ENCODE results near the gene ZCCHC10. TPM values are rescaled to one million over a fixed set of nuclear protein-coding genes. Genes with fewer than 3 reads are reported as not detected.

ZCCHC10 gene
- total and polyA plus RNA-seq, 2 experiments from 2014 or later: 30.7 to 33.0 TPM

DNA sequence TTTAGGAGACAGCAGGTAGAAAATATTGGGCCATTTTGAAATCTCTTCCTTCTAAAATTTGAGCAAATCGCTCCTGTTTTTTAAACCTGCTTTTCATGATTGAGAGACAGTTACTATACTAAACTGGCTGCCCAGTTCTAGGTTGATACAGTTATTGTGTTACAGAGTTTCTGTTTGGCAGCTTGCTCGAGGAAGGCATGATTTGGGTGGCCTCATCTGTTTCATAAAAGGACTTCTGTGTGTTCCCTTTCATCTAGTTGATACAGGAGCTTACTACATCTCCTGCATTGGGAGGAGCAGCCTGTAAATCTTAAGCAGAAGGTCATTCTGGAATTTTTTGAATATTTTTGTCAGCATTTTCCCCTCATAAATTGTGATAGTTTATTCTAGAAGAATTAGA lies 39.7 kb upstream of the ZCCHC10 start:
- Histone ChIP-seq H2AFZ (no peak overlapping the region), H3K36me3 (replicated peaks; ENCODE audit: insufficient read depth, low read depth) (no peaks in the 10 kb centered on the region), H3K9me2 (replicated peaks; ENCODE audit: insufficient read depth) (no peaks in the 10 kb centered on the region), H3K4me2 (no peak overlapping the region), H4K20me1 (ENCODE audit: insufficient read depth, poor library complexity, severe bottlenecking) (peaks cover 43% of the 10 kb centered on the region), H3K9me3 (ENCODE audit: low read depth) (no peaks in the 10 kb centered on the region), H3K79me2 (peaks cover 91% of the 10 kb centered on the region), H3K4me3 (no peak overlapping the region), H3K27ac (peak overlapping the region; percentile 36), H3K4me1 (ENCODE audit: insufficient read depth) (no peaks in the 10 kb centered on the region), H3K27me3 (no peaks in the 10 kb centered on the region)
- WGBS (ENCODE audit: low lambda C conversion rate, missing lambda C conversion rate): 88% methylated on average over 2 of the region's 2 CpGs
- TF ChIP-seq EZH2 (IDR thresholded peaks at IDR 0.05; ENCODE audit: borderline replicate concordance) (no peak), EZH2phosphoT487 (IDR thresholded peaks at IDR 0.05; ENCODE audit: low read depth, severe bottlenecking, unreplicated experiment) (no peak)
- DNase-seq (ENCODE audit: low spot score): no peak

DNA sequence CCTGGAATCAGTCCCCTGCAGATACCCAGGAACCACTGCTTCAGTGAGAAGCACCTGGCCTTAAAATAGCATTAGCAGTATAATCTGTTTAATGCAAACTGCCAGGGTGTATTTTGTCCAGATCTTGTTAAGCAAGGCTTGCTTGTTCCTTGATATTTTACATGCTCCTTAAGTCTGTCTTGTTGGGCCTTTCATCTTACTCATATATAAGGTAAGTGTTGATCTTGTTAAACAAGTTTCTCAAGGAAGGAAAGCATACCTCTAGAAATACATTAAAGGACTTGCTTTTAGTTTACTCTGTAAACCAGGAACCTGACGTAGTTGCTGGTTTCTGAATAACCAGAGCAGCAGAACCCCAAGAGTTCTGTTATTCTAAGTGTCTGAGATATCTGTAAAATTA lies 39.1 kb upstream of the ZCCHC10 start:
- H3K4me3 ChIP-seq: no peak overlapping the region
- no peak overlapping the region for H3K4me2 ChIP-seq
- peak overlapping the region; percentile 36 for H3K27ac ChIP-seq
- H3K36me3 ChIP-seq (replicated peaks; ENCODE audit: insufficient read depth, low read depth): no peaks in the 10 kb centered on the region
- H3K9me2 ChIP-seq (replicated peaks; ENCODE audit: insufficient read depth): no peaks in the 10 kb centered on the region
- H3K79me2 ChIP-seq: peaks cover 93% of the 10 kb centered on the region
- no peak for TF ChIP-seq EZH2phosphoT487 (IDR thresholded peaks at IDR 0.05; ENCODE audit: low read depth, severe bottlenecking, unreplicated experiment)
- TF ChIP-seq EZH2 (IDR thresholded peaks at IDR 0.05; ENCODE audit: borderline replicate concordance): no peak
- peaks cover 49% of the 10 kb centered on the region for H4K20me1 ChIP-seq (ENCODE audit: insufficient read depth, poor library complexity, severe bottlenecking)
- WGBS (ENCODE audit: low lambda C conversion rate, missing lambda C conversion rate): 62% methylated on average over 1 of the region's 1 CpG
- no peaks in the 10 kb centered on the region for H3K4me1 ChIP-seq (ENCODE audit: insufficient read depth)
- no peaks in the 10 kb centered on the region for H3K27me3 ChIP-seq
- DNase-seq (ENCODE audit: low spot score): peak; percentile 17
- H3K9me3 ChIP-seq (ENCODE audit: low read depth): no peaks in the 10 kb centered on the region
- H2AFZ ChIP-seq: no peak overlapping the region

DNA sequence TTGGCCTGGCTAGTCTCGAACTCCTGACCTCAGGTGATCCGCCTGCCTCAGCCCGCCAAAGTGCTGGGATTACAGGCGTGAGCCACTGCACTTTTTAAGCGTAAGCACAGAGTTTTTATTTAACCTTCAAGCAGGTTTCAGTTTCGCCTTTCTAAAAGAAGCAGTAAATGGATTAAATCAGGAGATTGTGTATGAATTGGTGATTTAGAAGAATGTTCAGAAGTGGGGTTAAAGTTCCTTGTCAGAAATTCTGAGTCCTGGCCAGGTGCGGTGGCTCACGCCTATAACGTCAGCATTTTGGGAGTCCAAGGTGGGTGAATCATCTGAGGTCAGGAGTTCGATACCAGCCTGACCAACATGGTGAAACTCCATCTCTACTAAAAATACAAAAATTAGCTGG lies 37.6 kb upstream of the ZCCHC10 start:
- no peak for DNase-seq (ENCODE audit: low spot score)
- peaks cover 95% of the 10 kb centered on the region for H3K79me2 ChIP-seq
- WGBS (ENCODE audit: low lambda C conversion rate, missing lambda C conversion rate): 78% methylated on average over 10 of the region's 10 CpGs
- H3K4me2 ChIP-seq: no peak overlapping the region
- H3K9me2 ChIP-seq (replicated peaks; ENCODE audit: insufficient read depth): no peaks in the 10 kb centered on the region
- no peaks in the 10 kb centered on the region for H3K36me3 ChIP-seq (replicated peaks; ENCODE audit: insufficient read depth, low read depth)
- no peak overlapping the region for H2AFZ ChIP-seq
- H3K4me3 ChIP-seq: no peak overlapping the region
- H3K9me3 ChIP-seq (ENCODE audit: low read depth): no peaks in the 10 kb centered on the region
- H4K20me1 ChIP-seq (ENCODE audit: insufficient read depth, poor library complexity, severe bottlenecking): peaks cover 62% of the 10 kb centered on the region
- no peaks in the 10 kb centered on the region for H3K4me1 ChIP-seq (ENCODE audit: insufficient read depth)
- peak overlapping the region; percentile 28 for H3K27ac ChIP-seq
- TF ChIP-seq EZH2 (IDR thresholded peaks at IDR 0.05; ENCODE audit: borderline replicate concordance) (no peak), EZH2phosphoT487 (IDR thresholded peaks at IDR 0.05; ENCODE audit: low read depth, severe bottlenecking, unreplicated experiment) (no peak)
- TF ChIP-seq, protein P1, sequence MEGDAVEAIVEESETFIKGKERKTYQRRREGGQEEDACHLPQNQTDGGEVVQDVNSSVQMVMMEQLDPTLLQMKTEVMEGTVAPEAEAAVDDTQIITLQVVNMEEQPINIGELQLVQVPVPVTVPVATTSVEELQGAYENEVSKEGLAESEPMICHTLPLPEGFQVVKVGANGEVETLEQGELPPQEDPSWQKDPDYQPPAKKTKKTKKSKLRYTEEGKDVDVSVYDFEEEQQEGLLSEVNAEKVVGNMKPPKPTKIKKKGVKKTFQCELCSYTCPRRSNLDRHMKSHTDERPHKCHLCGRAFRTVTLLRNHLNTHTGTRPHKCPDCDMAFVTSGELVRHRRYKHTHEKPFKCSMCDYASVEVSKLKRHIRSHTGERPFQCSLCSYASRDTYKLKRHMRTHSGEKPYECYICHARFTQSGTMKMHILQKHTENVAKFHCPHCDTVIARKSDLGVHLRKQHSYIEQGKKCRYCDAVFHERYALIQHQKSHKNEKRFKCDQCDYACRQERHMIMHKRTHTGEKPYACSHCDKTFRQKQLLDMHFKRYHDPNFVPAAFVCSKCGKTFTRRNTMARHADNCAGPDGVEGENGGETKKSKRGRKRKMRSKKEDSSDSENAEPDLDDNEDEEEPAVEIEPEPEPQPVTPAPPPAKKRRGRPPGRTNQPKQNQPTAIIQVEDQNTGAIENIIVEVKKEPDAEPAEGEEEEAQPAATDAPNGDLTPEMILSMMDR (IDR thresholded peaks at IDR 0.05; ENCODE audit: poor library complexity): no peak
- no peaks in the 10 kb centered on the region for H3K27me3 ChIP-seq

DNA sequence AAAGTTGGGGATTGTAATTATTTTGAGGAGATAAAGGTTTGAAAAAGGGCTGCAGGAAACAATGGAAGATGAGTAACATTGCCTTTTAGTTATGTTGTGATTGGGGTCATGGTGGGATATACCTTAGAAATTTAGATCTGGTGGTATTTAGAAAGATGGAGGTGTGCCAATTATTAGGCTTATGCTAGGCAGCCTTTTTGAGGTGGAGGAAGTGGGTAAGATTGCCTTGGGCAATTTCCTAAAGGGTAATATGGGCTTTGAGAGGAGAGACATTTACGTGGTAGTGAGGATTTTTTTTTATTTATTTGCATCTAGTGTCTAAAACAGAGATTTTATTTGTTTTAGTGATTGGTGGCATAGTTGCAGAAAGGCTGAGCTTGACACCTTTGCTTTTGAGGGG lies 35.9 kb upstream of the ZCCHC10 start:
- WGBS (ENCODE audit: low lambda C conversion rate, missing lambda C conversion rate): 78% methylated on average over 1 of the region's 1 CpG
- Histone ChIP-seq H3K4me2 (no peak overlapping the region), H3K4me3 (no peak overlapping the region), H4K20me1 (ENCODE audit: insufficient read depth, poor library complexity, severe bottlenecking) (peaks cover 74% of the 10 kb centered on the region), H3K27me3 (no peaks in the 10 kb centered on the region), H3K9me2 (replicated peaks; ENCODE audit: insufficient read depth) (no peaks in the 10 kb centered on the region), H3K9me3 (ENCODE audit: low read depth) (no peaks in the 10 kb centered on the region), H3K4me1 (ENCODE audit: insufficient read depth) (peaks cover 4% of the 10 kb centered on the region), H3K27ac (no peak overlapping the region), H3K36me3 (replicated peaks; ENCODE audit: insufficient read depth, low read depth) (no peaks in the 10 kb centered on the region), H3K79me2 (peaks cover 95% of the 10 kb centered on the region), H2AFZ (no peak overlapping the region)
- DNase-seq (ENCODE audit: low spot score): no peak
- TF ChIP-seq, protein P1 (IDR thresholded peaks at IDR 0.05; ENCODE audit: poor library complexity): no peak
- TF ChIP-seq EZH2 (IDR thresholded peaks at IDR 0.05; ENCODE audit: borderline replicate concordance) (no peak), EZH2phosphoT487 (IDR thresholded peaks at IDR 0.05; ENCODE audit: low read depth, severe bottlenecking, unreplicated experiment) (no peak)

Measured in hepatocyte (in vitro differentiated cells).